GM18868 (cell line): ENCODE results near the gene CSF2RB.

Source experiments
- ATAC-seq: cut with Tn5 transposase; IDR thresholded peaks from one replicate; pipeline ENCODE4 v1.9.1; 2021; ENCODE audit warnings: mild to moderate bottlenecking, moderate library complexity; ENCODE audit not compliant: unreplicated experiment

The CSF2RB gene

GRCh38 chr22:36918586-36919284 is 5.3 kb downstream of the CSF2RB start:
- ATAC-seq: no peak

- ATAC-seq: peak; percentile 55
These were observed 8.1 kb downstream of the CSF2RB start for GRCh38 chr22:36921309-36922104.

- no peak for ATAC-seq
These were observed 8.7 kb downstream of the CSF2RB start for GRCh38 chr22:36922105-36922608.

GRCh38 chr22:36922711-36923110 is 9.3 kb downstream of the CSF2RB start:
- no peak for ATAC-seq

GRCh38 chr22:36923131-36923788 is 9.8 kb downstream of the CSF2RB start:
- ATAC-seq: no peak

GRCh38 chr22:36924151-36924698 is 10.8 kb downstream of the CSF2RB start:
- no peak for ATAC-seq

- ATAC-seq: no peak
These were observed 12.2 kb downstream of the CSF2RB start for GRCh38 chr22:36925388-36926290.

GRCh38 chr22:36926309-36926708 is 12.9 kb downstream of the CSF2RB start:
- ATAC-seq: no peak

- ATAC-seq: no peak
These were observed 13.4 kb downstream of the CSF2RB start for GRCh38 chr22:36926721-36927435.

GRCh38 chr22:36927671-36928070 is 14.2 kb downstream of the CSF2RB start:
- no peak for ATAC-seq

GRCh38 chr22:36928196-36928595 is 14.8 kb downstream of the CSF2RB start:
- ATAC-seq: no peak

GRCh38 chr22:36928786-36929535 is 15.5 kb downstream of the CSF2RB start:
- ATAC-seq: no peak

- ATAC-seq: no peak
These were observed 16.2 kb downstream of the CSF2RB start for GRCh38 chr22:36929621-36930020.

- no peak for ATAC-seq
These were observed 16.9 kb downstream of the CSF2RB start for GRCh38 chr22:36930041-36930935.

GRCh38 chr22:36931446-36931845 is 18.0 kb downstream of the CSF2RB start:
- no peak for ATAC-seq

- no peak for ATAC-seq
These were observed 20.4 kb downstream of the CSF2RB start for GRCh38 chr22:36933629-36934417.
